Suprapubic skin (tissue), 4 donors: ENCODE data around the gene SIGLEC11.

Experiments used
- EP300 ChIP-seq: sonication (generic); formaldehyde crosslinking; IDR thresholded peaks from one replicate; pipeline ENCODE4 v1.6.1; 2017; ENCODE audit warnings: antibody characterized with exemption
- POLR2A ChIP-seq, 2 donors: fragments of 450-650 bp; IDR thresholded peaks; one replicate each; pipeline ENCODE4 v1.6.1; 2017; ENCODE audit warnings: antibody characterized with exemption in 2 of 2, mild to moderate bottlenecking in 2 of 2, moderate library complexity in 2 of 2
- POLR2AphosphoS5 ChIP-seq, 3 donors: sonication (generic); formaldehyde crosslinking; IDR thresholded peaks; one replicate each; pipeline ENCODE4 v1.6.1; 2017; ENCODE audit warnings: antibody characterized with exemption in 3 of 3
- TF ChIP-seq, protein P1 (sequence below), 2 donors: fragments of 200-600 bp in 1 of 2; fragments of 450-650 bp in 1 of 2; sonication (generic) in 1 of 2; IDR thresholded peaks; one replicate each; pipeline ENCODE4 v1.5.1; 2016 to 2019; ENCODE audit warnings: antibody characterized with exemption in 2 of 2, mild to moderate bottlenecking in 1 of 2, moderate library complexity in 1 of 2

DNA sequence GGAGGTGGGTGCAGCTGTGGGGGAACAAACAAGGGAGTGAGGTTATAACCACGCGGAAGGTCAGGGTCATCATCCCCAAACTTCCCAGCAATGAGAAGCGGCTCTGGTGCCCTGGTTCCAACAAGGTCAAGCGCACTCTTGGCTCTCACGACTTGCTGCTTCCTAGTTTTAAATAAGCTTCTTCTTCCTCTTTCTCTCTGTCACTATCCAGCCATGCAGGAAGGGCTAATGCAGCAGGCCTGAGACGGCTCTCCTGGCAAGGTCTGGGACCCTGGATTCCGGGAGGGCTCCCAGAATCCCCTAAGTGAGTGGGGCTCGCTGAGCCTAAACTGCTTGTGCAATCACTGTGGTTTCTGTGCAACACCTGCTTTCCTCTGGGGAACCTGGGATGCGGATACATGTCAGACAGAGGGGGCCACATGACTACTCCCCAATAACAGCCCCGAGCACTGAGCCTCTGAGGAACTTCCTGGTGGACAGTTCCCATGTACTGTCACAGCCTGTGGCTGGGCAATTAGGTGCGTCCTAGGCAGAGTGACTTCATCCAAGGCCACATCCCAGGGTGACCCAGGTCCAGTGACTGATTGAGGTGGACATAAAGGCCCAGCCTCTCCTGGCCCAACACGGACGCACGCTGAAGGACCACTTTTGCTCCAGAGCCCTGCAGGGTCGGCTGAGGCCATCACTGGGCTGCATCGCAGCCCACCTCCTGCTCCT lies 40.0 kb upstream of the SIGLEC11 start:
- TF ChIP-seq, protein P1, sequence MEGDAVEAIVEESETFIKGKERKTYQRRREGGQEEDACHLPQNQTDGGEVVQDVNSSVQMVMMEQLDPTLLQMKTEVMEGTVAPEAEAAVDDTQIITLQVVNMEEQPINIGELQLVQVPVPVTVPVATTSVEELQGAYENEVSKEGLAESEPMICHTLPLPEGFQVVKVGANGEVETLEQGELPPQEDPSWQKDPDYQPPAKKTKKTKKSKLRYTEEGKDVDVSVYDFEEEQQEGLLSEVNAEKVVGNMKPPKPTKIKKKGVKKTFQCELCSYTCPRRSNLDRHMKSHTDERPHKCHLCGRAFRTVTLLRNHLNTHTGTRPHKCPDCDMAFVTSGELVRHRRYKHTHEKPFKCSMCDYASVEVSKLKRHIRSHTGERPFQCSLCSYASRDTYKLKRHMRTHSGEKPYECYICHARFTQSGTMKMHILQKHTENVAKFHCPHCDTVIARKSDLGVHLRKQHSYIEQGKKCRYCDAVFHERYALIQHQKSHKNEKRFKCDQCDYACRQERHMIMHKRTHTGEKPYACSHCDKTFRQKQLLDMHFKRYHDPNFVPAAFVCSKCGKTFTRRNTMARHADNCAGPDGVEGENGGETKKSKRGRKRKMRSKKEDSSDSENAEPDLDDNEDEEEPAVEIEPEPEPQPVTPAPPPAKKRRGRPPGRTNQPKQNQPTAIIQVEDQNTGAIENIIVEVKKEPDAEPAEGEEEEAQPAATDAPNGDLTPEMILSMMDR (IDR thresholded peaks at IDR 0.05): no peak
- TF ChIP-seq EP300: no peak
- TF ChIP-seq POLR2A (IDR thresholded peaks at IDR 0.05): no peak
- no peak for TF ChIP-seq POLR2AphosphoS5 (IDR thresholded peaks at IDR 0.05)
